Smooth muscle cell (in vitro differentiated cells): Measurements from ENCODE around the gene TEX14. TPM values are rescaled to one million over a fixed set of nuclear protein-coding genes. Genes with fewer than 3 reads are reported as not detected.

Experiments
- DNase-seq: peaks from one replicate; lab custom pipeline; 2025; ENCODE audit not compliant: unreplicated experiment; lab: John Stamatoyannopoulos, UW
- H2AFZ ChIP-seq: fragments of 200-600 bp; sonication (generic); 2 replicates; pipeline ENCODE4 v1.6.0; 2016; ENCODE audit warnings: antibody characterized with exemption, low read depth, mild to moderate bottlenecking
- H3F3A ChIP-seq: fragments of 200-600 bp; sonication (generic); 2 replicates; pipeline ENCODE4 v1.6.0; 2017; ENCODE audit warnings: antibody characterized with exemption, low read depth
- H3K27ac ChIP-seq: fragments of 200-600 bp; sonication (generic); 2 replicates; pipeline ENCODE4 v1.5.1; 2016; ENCODE audit warnings: low read depth, mild to moderate bottlenecking
- H3K27me3 ChIP-seq: fragments of 200-600 bp; sonication (generic); 2 replicates; pipeline ENCODE4 v1.6.1; 2016; ENCODE audit warnings: low read depth, mild to moderate bottlenecking
- H3K36me3 ChIP-seq: fragments of 200-600 bp; sonication (generic); 2 replicates; pipeline ENCODE4 v1.5.1; 2016; ENCODE audit warnings: low read depth
- H3K4me1 ChIP-seq: fragments of 200-600 bp; sonication (generic); 2 replicates; pipeline ENCODE4 v1.5.1; 2016; ENCODE audit warnings: low read depth
- H3K4me2 ChIP-seq: fragments of 200-600 bp; sonication (generic); 2 replicates; pipeline ENCODE4 v1.6.0; 2016; ENCODE audit warnings: mild to moderate bottlenecking
- H3K4me3 ChIP-seq: fragments of 200-600 bp; sonication (generic); 2 replicates; pipeline ENCODE4 v1.5.1; 2016; ENCODE audit warnings: mild to moderate bottlenecking
- H3K79me2 ChIP-seq: fragments of 200-600 bp; sonication (generic); 2 replicates; pipeline ENCODE4 v1.6.0; 2016; ENCODE audit warnings: low read depth, mild to moderate bottlenecking
- H3K9ac ChIP-seq: fragments of 200-600 bp; sonication (generic); 2 replicates; pipeline ENCODE4 v1.6.0; 2016; ENCODE audit warnings: low read depth
- H3K9me3 ChIP-seq: fragments of 200-600 bp; sonication (generic); replicated peaks from 2 replicates; pipeline ENCODE4 v1.5.1; 2016; ENCODE audit warnings: low read depth
- H4K20me1 ChIP-seq: fragments of 200-600 bp; sonication (generic); 2 replicates; pipeline ENCODE4 v1.6.0; 2016; ENCODE audit warnings: low read depth
- CTCF ChIP-seq: fragments of 200-600 bp; sonication (generic); IDR thresholded peaks from 2 replicates; pipeline ENCODE4 v1.5.1; 2017; ENCODE audit warnings: borderline replicate concordance, mild to moderate bottlenecking, antibody characterized with exemption; ENCODE audit not compliant: insufficient read depth, poor library complexity, severe bottlenecking
- WGBS: methylation state at CpG from one replicate; pipeline ENCODE4 v1.1.7; 2016; ENCODE audit warnings: low lambda C conversion rate; 5-methylcytosine and 5-hydroxymethylcytosine counted together
- polyA plus RNA-seq: library from polyadenylated mRNA; unstranded; fragments of >200 nt; fragmentation: Nextera tagmentation; extraction: Ambion mirVana; gene quantifications from 2 replicates; pipeline ENCODE4 v1.2.1, GENCODE V29; 2016
- total RNA-seq: library from RNA; depleted of rRNA; stranded (reverse); fragments of >200 nt; gene quantifications from 2 replicates; pipeline ENCODE4 v1.2.3, GENCODE V29; 2014

Gene TEX14
- total and polyA plus RNA-seq, 2 experiments from 2014 or later = 0.04 TPM; not detected in 1

GRCh38 chr17:58576679-58577367 is 115.0 kb downstream of the TEX14 start:
- DNase-seq = no peak
- Histone ChIP-seq H3K4me1 (no peaks in the 10 kb centered on the region), H4K20me1 (no peaks in the 10 kb centered on the region), H2AFZ (no peak overlapping the region), H3F3A (no peaks in the 10 kb centered on the region), H3K36me3 (no peaks in the 10 kb centered on the region), H3K4me2 (no peak overlapping the region), H3K79me2 (no peaks in the 10 kb centered on the region), H3K9me3 (no peaks in the 10 kb centered on the region), H3K9ac (peak overlapping the region; percentile 23), H3K4me3 (no peak overlapping the region), H3K27me3 (no peaks in the 10 kb centered on the region), H3K27ac (peak overlapping the region; percentile 71)
- TF ChIP-seq CTCF = no peak
- 59% methylated on average over 3 of the region's 3 CpGs for WGBS

GRCh38 chr17:58575511-58575910 is 116.3 kb downstream of the TEX14 start:
- no peak overlapping the region for H2AFZ ChIP-seq
- H3K4me1 ChIP-seq = no peaks in the 10 kb centered on the region
- no peaks in the 10 kb centered on the region for H3F3A ChIP-seq
- DNase-seq = no peak
- H3K9me3 ChIP-seq = no peaks in the 10 kb centered on the region
- H3K79me2 ChIP-seq = no peaks in the 10 kb centered on the region
- H3K27ac ChIP-seq = peak overlapping the region; percentile 71
- H3K9ac ChIP-seq = no peak overlapping the region
- peak overlapping the region; percentile 16 for H3K4me2 ChIP-seq
- TF ChIP-seq CTCF = no peak
- no peak overlapping the region for H3K4me3 ChIP-seq
- no peaks in the 10 kb centered on the region for H4K20me1 ChIP-seq
- H3K36me3 ChIP-seq = no peaks in the 10 kb centered on the region
- WGBS = 0% methylated on average over 1 of the region's 1 CpG
- H3K27me3 ChIP-seq = no peaks in the 10 kb centered on the region

- Histone ChIP-seq H2AFZ (no peak overlapping the region), H3K4me1 (no peaks in the 10 kb centered on the region), H3K4me3 (no peak overlapping the region), H3K27me3 (no peaks in the 10 kb centered on the region), H3K36me3 (no peaks in the 10 kb centered on the region), H3K27ac (no peak overlapping the region), H3K9ac (no peak overlapping the region), H3K4me2 (no peak overlapping the region), H3K79me2 (no peaks in the 10 kb centered on the region), H3K9me3 (no peaks in the 10 kb centered on the region), H3F3A (no peaks in the 10 kb centered on the region), H4K20me1 (no peaks in the 10 kb centered on the region)
- no peak for TF ChIP-seq CTCF
- 92% methylated on average over 4 of the region's 4 CpGs for WGBS
- DNase-seq = no peak
These were observed 117.8 kb downstream of the TEX14 start for GRCh38 chr17:58574025-58574424.

- WGBS = 92% methylated on average over 3 of the region's 3 CpGs
- no peak overlapping the region for H3K27ac ChIP-seq
- H3K4me3 ChIP-seq = no peak overlapping the region
- H3K27me3 ChIP-seq = no peaks in the 10 kb centered on the region
- no peak overlapping the region for H2AFZ ChIP-seq
- no peak for DNase-seq
- no peak for TF ChIP-seq CTCF
- H3K9me3 ChIP-seq = no peaks in the 10 kb centered on the region
- H3F3A ChIP-seq = no peaks in the 10 kb centered on the region
- no peaks in the 10 kb centered on the region for H4K20me1 ChIP-seq
- H3K9ac ChIP-seq = no peak overlapping the region
- H3K36me3 ChIP-seq = no peaks in the 10 kb centered on the region
- H3K4me1 ChIP-seq = no peaks in the 10 kb centered on the region
- H3K79me2 ChIP-seq = no peaks in the 10 kb centered on the region
- no peak overlapping the region for H3K4me2 ChIP-seq
These were observed 119.0 kb downstream of the TEX14 start for GRCh38 chr17:58572846-58573245.
